GM19455 (cell line): ENCODE measurements around the gene MIR17HG.

Experiments
- ATAC-seq: cut with Tn5 transposase; IDR thresholded peaks from one replicate; pipeline ENCODE4 v1.9.1; 2021; ENCODE audit not compliant: unreplicated experiment

Gene MIR17HG

GRCh38 chr13:91368101-91368500 lies 20.6 kb downstream of the MIR17HG start:
- ATAC-seq = no peak

- ATAC-seq = no peak
Measured at GRCh38 chr13:91368676-91369440, 21.4 kb downstream of the MIR17HG start.

GRCh38 chr13:91369441-91369831 lies 21.9 kb downstream of the MIR17HG start:
- ATAC-seq = no peak

GRCh38 chr13:91370501-91370900 lies 23.0 kb downstream of the MIR17HG start:
- no peak for ATAC-seq

GRCh38 chr13:91372911-91373310 lies 25.4 kb downstream of the MIR17HG start:
- no peak for ATAC-seq

- peak; percentile 94 for ATAC-seq
Measured at GRCh38 chr13:91375116-91375729, 27.7 kb downstream of the MIR17HG start.

- ATAC-seq = no peak
Measured at GRCh38 chr13:91381371-91381770, 33.9 kb downstream of the MIR17HG start.

GRCh38 chr13:91383836-91384235 lies 36.3 kb downstream of the MIR17HG start:
- no peak for ATAC-seq

- no peak for ATAC-seq
Measured at GRCh38 chr13:91384896-91385295, 37.4 kb downstream of the MIR17HG start.

- no peak for ATAC-seq
Measured at GRCh38 chr13:91389186-91389585, 41.7 kb downstream of the MIR17HG start.

GRCh38 chr13:91397595-91397994 lies 50.1 kb downstream of the MIR17HG start:
- no peak for ATAC-seq

GRCh38 chr13:91398413-91399188 lies 51.1 kb downstream of the MIR17HG start, which contains the start of gene GPC5:
GPC5 (plus strand) TSS chr13:91398621.
- ATAC-seq = peak; percentile 95

GRCh38 chr13:91399189-91400062 lies 51.9 kb downstream of the MIR17HG start:
- peak; percentile 12 for ATAC-seq

- no peak for ATAC-seq
Measured at GRCh38 chr13:91400063-91400399, 52.5 kb downstream of the MIR17HG start.

GRCh38 chr13:91400671-91401070 lies 53.2 kb downstream of the MIR17HG start:
- no peak for ATAC-seq

GRCh38 chr13:91401920-91402319 lies 54.4 kb downstream of the MIR17HG start:
- no peak for ATAC-seq
